Measurements from ENCODE around the gene LHFPL3. TPM values are rescaled to one million over a fixed set of nuclear protein-coding genes. Genes with fewer than 3 reads are reported as not detected.

Gene LHFPL3
- total RNA-seq, 1 donor from 2014 or later = not detected

DNA sequence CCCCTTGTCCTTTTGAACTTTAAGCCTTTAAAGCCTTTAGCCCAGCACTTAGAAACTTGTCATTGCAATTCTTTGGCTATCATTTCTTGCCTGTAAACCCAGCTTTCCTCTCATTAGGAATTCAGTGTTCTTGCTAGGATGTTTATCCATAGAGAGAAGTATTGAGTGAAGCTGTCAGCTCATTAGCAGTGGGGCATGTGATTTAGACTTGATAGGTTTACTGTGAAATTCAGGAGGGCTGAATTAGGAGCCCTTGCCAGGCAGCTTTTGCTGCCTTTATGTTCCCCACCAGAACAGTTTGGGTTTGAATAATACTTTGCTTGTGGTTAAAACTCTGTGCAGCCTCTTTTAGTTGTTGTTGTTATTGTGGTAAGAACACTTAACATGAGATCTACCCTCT, 39.5 kb downstream of the LHFPL3 start:
- Mint-ChIP-seq H3K27ac (no peak overlapping the region), H3K36me3 (ENCODE audit: low read depth) (no peaks in the 10 kb centered on the region), H3K4me1 (no peaks in the 10 kb centered on the region), H3K27me3 (no peaks in the 10 kb centered on the region), H3K9me3 (no peaks in the 10 kb centered on the region), H3K4me3 (no peak overlapping the region)
- POLR2A ChIA-PET = no interaction called here
- intact Hi-C loops (cut with micrococcal nuclease) = no loop called here
- DNase-seq (no peak), ATAC-seq (ENCODE audit: low read depth) (no peak)
- TF ChIP-seq, protein P1, sequence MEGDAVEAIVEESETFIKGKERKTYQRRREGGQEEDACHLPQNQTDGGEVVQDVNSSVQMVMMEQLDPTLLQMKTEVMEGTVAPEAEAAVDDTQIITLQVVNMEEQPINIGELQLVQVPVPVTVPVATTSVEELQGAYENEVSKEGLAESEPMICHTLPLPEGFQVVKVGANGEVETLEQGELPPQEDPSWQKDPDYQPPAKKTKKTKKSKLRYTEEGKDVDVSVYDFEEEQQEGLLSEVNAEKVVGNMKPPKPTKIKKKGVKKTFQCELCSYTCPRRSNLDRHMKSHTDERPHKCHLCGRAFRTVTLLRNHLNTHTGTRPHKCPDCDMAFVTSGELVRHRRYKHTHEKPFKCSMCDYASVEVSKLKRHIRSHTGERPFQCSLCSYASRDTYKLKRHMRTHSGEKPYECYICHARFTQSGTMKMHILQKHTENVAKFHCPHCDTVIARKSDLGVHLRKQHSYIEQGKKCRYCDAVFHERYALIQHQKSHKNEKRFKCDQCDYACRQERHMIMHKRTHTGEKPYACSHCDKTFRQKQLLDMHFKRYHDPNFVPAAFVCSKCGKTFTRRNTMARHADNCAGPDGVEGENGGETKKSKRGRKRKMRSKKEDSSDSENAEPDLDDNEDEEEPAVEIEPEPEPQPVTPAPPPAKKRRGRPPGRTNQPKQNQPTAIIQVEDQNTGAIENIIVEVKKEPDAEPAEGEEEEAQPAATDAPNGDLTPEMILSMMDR (IDR thresholded peaks at IDR 0.05) = no peak
- CTCF ChIA-PET = no interaction called here

DNA sequence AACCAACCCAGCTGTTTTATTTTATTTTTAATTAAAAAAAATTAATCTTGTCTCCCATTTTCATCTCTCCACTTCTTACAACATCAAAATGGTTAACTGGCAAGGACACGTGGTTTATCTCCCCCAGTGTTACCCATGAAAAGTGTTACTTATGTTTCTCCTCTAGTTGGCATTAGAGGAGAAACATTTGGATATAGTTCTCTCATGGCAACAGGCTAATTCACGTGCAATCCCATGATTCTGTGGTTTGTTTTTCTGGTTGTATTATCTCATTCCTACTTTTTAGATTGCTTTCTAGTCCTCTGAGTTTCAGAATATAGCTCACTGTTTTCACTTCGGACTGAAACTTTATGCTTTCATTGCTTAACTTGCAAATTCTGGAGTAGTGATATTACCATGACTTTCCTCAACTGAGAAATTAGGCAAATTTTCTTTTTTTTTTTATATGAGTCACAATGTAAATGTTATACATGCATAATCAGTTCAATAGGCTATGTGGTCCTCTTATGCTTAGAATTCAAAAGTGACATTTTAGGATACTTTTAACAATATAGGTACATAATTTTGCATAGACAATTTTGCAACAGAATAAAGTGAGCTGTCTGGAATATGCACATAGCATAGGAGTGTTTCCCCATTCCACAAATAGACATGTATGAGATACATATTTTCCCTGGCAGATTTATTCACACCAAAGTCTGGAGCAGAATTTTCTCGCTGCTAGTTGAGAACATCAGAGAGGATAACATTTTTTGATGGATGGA, 43.0 kb downstream of the LHFPL3 start:
- TF ChIP-seq, protein P1 (IDR thresholded peaks at IDR 0.05) = no peak
- Mint-ChIP-seq H3K4me1 (no peaks in the 10 kb centered on the region), H3K4me3 (no peak overlapping the region), H3K27me3 (peaks cover 2% of the 10 kb centered on the region), H3K9me3 (no peaks in the 10 kb centered on the region), H3K36me3 (ENCODE audit: low read depth) (no peaks in the 10 kb centered on the region), H3K27ac (no peak overlapping the region)
- DNase-seq (no peak), ATAC-seq (ENCODE audit: low read depth) (no peak)
- ChIA-PET POLR2A (no interaction called here), CTCF (no interaction called here)
- intact Hi-C loops (cut with micrococcal nuclease) = no loop called here

DNA sequence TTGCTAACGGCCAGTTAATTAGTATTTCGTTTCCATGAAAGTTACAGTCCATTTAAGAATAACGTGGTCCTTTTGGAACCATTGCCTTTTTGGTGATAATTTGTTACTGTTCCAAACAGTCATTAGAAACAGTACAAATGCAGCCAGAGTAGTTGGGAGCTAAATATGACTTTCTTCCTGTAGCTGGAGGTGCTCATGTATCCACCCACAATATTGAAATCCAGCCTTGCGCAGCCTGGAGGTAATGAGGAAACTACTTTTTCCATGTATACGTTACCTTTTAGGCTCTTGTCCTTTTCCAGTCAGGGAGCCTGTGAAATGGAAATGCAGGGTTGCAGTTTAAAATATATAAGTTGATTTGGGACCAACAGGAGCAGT, 43.6 kb downstream of the LHFPL3 start:
- Mint-ChIP-seq H3K4me3 (no peak overlapping the region), H3K36me3 (ENCODE audit: low read depth) (no peaks in the 10 kb centered on the region), H3K9me3 (no peaks in the 10 kb centered on the region), H3K27me3 (peaks cover 2% of the 10 kb centered on the region), H3K27ac (no peak overlapping the region), H3K4me1 (no peaks in the 10 kb centered on the region)
- POLR2A ChIA-PET = no interaction called here
- intact Hi-C loops (cut with micrococcal nuclease) = no loop called here
- CTCF ChIA-PET = no interaction called here
- TF ChIP-seq, protein P1 (IDR thresholded peaks at IDR 0.05) = no peak
- ATAC-seq (ENCODE audit: low read depth) = no peak
- no peak for DNase-seq

DNA sequence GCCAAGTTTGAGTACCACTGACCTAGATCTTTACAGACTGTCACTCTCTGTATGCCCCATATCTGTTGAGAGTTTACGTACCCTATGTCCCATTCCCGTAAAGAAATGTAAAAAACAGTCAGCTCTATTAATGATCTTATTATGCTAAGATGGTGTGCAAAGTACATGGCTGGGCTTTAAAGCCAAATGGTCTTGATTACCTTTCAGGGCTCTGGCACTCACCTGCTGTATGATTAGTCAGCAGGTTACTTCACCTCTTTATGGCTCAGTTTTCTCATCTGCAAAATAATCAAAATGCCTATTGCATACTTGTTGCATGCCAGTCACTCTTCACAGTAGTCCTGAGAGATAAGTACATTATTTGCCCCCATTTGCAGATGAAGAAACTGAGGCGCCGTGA, 54.2 kb downstream of the LHFPL3 start:
- Mint-ChIP-seq H3K27me3 (peaks cover 9% of the 10 kb centered on the region), H3K27ac (no peak overlapping the region), H3K4me1 (no peaks in the 10 kb centered on the region), H3K36me3 (ENCODE audit: low read depth) (no peaks in the 10 kb centered on the region), H3K4me3 (no peak overlapping the region), H3K9me3 (no peaks in the 10 kb centered on the region)
- POLR2A ChIA-PET = no interaction called here
- ATAC-seq (ENCODE audit: low read depth) = no peak
- intact Hi-C loops (cut with micrococcal nuclease) = no loop called here
- CTCF ChIA-PET = no interaction called here
- no peak for DNase-seq
- TF ChIP-seq, protein P1 (IDR thresholded peaks at IDR 0.05) = no peak

DNA sequence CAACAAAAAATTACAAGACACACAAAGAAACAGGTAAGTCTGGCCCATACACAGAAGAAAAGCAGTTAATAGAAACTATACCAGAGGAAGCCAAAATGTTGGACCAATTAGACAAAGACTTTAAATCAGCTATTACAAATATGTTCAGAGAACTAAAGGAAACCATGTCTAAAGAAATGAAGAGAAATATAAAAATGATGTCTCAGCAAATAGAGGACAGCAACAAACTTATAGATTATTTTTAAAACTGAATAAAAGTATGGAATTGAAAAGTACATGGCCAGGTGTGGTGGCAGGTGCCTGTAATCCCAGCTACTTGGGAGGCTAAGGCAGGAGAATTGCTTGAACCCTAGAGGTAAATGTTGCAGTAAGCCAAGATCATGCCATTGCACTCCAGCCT, 58.5 kb downstream of the LHFPL3 start:
- POLR2A ChIA-PET = no interaction called here
- Mint-ChIP-seq H3K4me1 (no peaks in the 10 kb centered on the region), H3K27ac (no peak overlapping the region), H3K9me3 (peaks cover 12% of the 10 kb centered on the region), H3K36me3 (ENCODE audit: low read depth) (no peaks in the 10 kb centered on the region), H3K27me3 (no peaks in the 10 kb centered on the region), H3K4me3 (no peak overlapping the region)
- no peak for ATAC-seq (ENCODE audit: low read depth)
- no peak for DNase-seq
- TF ChIP-seq, protein P1 (IDR thresholded peaks at IDR 0.05) = no peak
- intact Hi-C loops (cut with micrococcal nuclease) = no loop called here
- CTCF ChIA-PET = no interaction called here
